Muscle of leg (tissue), 11 donors: Measurements from ENCODE around the gene ELL2. TPM values are rescaled to one million over a fixed set of nuclear protein-coding genes. Genes with fewer than 3 reads are reported as not detected.
"Not testable (repeated sequence)": the region's sequence is repeated elsewhere in the genome, so short reads cannot be mapped to it uniquely, and the experiment has no call there.

ENCODE experiments used
- DNase-seq: peaks from one replicate; pipeline ENCODE4 v3.0.0; 2013
- H3K27ac ChIP-seq: one replicate; pipeline ENCODE4 v1.5.1; 2013; ENCODE audit warnings: mild to moderate bottlenecking, low read length, control low read depth
- H3K27me3 ChIP-seq: one replicate; pipeline ENCODE4 v1.6.1; 2013; ENCODE audit warnings: low read length; ENCODE audit not compliant: control insufficient read depth, insufficient read depth
- H3K36me3 ChIP-seq: one replicate; pipeline ENCODE4 v1.6.1; 2013; ENCODE audit warnings: low read length; ENCODE audit not compliant: control insufficient read depth, insufficient read depth
- H3K4me1 ChIP-seq: one replicate; pipeline ENCODE4 v1.6.1; 2013; ENCODE audit warnings: low read length; ENCODE audit not compliant: control insufficient read depth, insufficient read depth
- H3K4me3 ChIP-seq: one replicate; pipeline ENCODE4 v1.5.1; 2013; ENCODE audit warnings: low read length, control low read depth
- H3K9me3 ChIP-seq: replicated peaks from 2 replicates; pipeline ENCODE4 v1.6.1; 2013; ENCODE audit warnings: low read depth, low read length; ENCODE audit not compliant: control insufficient read depth
- WGBS: methylation state at CpG from one replicate; pipeline ENCODE4 v1.1.5; 2013; ENCODE audit warnings: missing lambda C conversion rate; ENCODE audit not compliant: insufficient coverage; 5-methylcytosine and 5-hydroxymethylcytosine counted together
- polyA plus RNA-seq, 8 donors: library from polyadenylated mRNA; unstranded; fragments of 120-200 nt; gene quantifications; one replicate each; pipeline versions ENCODE4 v1.2.1 to v1.2.3, GENCODE V29; 2013; ENCODE audit warnings: inconsistent platforms in 1 of 8, low replicate concordance in 1 of 8; ENCODE audit not compliant: insufficient read length in 8 of 8, insufficient read depth in 1 of 8
- total RNA-seq: library from RNA; stranded (reverse); fragments of 120-200 nt; gene quantifications from one replicate; pipeline ENCODE4 v1.2.4, GENCODE V29; 2013

The ELL2 gene
- total and polyA plus RNA-seq, 9 donors: 2.1 to 4.9 (median 3.5) TPM

DNA sequence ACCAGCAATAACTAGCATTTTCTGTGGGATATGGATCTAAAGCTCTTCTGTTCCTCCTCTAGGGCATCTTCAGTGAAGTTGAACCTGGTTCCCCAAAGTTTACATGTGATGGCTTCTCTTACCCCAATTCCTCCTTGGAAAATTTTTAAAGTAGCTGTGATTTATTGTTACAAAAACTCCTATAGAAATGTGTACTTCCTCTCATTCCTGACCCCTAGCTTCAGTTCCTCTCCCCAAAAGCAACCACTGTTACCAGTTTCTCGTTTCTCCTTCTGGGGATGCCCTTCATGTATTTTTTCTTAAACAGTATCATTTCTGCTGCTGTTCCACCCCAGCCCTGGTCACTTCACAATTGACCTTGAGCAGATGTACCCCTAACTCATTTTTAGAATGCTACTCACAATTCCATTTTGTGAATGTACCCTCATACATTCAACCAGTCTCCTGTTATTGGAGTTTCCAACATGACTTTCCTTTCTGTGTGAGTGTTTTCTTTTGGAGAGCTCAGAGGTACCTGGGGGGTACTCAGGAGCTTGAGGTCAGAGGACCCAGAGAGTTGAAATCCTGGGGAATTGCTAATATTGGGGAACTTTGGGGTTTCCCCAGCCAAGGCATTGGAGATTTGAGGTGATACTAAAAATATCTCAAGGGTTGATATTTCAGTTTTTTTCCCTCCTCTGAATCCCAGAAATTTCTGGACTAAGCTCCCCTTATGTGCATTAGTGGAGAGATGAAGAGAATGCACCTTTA is 120.5 kb downstream of the ELL2 start:
- H3K4me3 ChIP-seq: no peak overlapping the region
- WGBS: 59% methylated on average over 1 of the region's 1 CpG
- no peaks in the 10 kb centered on the region for H3K27me3 ChIP-seq
- DNase-seq: no peak
- H3K9me3 ChIP-seq: no peaks in the 10 kb centered on the region
- no peak overlapping the region for H3K27ac ChIP-seq
- no peaks in the 10 kb centered on the region for H3K36me3 ChIP-seq
- no peaks in the 10 kb centered on the region for H3K4me1 ChIP-seq

DNA sequence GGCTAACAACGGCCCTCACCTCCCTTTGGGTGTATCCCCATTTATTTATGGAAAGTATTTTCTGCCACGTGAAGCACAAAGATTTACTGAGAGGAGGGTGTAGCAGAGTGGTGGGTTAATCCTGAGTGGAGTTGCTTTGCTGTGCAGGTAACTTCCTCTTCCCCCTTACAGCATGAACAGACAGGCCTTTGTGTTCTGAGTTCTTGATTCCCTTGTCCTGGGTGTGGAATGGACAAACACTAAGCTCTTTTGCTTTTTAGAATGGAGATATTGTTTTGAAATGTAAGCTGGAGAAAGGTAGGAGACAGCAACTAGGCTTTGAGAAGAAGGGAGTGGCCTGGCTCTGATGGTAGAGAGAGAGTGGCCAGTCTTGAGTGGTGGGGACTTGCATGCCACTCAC is 122.0 kb downstream of the ELL2 start:
- Histone ChIP-seq H3K4me1 (no peaks in the 10 kb centered on the region), H3K27me3 (no peaks in the 10 kb centered on the region), H3K4me3 (no peak overlapping the region), H3K9me3 (no peaks in the 10 kb centered on the region), H3K27ac (no peak overlapping the region), H3K36me3 (no peaks in the 10 kb centered on the region)
- no peak for DNase-seq
- WGBS: no CpG with 5 or more reads among the region's 2 CpGs

DNA sequence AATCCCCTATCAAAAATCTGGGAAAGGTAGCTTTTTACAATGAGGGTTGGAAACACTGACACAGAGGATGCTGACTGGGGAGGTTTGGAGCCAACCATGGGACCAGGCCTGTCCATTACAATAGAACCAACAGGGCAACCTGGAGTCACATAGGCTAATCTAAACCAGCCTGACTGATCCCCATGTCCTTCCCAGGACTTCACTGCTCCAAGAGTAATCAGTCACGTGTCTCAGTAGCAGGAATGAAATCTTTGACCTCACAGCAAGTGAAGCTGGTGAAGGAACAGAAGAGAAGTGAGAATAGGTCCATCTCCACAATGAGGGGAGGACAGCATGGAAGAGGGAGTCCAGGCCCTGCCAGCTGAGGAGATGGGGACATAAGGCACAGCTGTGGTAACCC is 123.1 kb downstream of the ELL2 start:
- Histone ChIP-seq H3K4me3 (no peak overlapping the region), H3K9me3 (no peaks in the 10 kb centered on the region), H3K27ac (no peak overlapping the region), H3K4me1 (no peaks in the 10 kb centered on the region), H3K27me3 (no peaks in the 10 kb centered on the region), H3K36me3 (no peaks in the 10 kb centered on the region)
- WGBS: 100% methylated on average over 1 of the region's 1 CpG
- no peak for DNase-seq

DNA sequence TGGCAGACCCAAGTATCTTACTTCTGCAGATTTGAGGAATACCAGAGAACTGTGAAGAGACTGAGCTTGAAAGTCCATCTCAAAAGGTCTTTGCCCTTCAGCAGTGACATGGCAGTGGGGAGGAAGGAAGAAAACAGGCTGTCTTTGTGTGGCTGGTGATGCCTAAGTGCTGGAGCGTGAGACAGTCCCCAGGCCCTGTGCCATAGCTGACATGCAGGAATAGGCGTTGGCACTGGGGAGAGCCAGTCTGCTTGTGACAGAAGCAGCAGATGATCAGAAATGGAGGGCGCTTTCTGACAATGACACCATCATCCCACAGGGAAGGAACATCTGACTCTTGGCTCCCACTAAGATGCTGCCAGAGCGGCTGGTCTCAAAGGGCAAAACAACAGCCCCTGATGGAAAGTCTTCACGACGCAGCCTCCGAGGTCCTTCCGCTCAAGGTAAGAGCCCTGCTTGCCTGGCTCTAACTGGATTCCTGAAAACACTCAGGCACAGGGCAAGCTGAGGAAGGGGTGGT is 123.6 kb downstream of the ELL2 start:
- no peak overlapping the region for H3K27ac ChIP-seq
- H3K27me3 ChIP-seq: no peaks in the 10 kb centered on the region
- 100% methylated on average over 6 of the region's 8 CpGs for WGBS
- no peak for DNase-seq
- no peak overlapping the region for H3K4me3 ChIP-seq
- no peaks in the 10 kb centered on the region for H3K36me3 ChIP-seq
- no peaks in the 10 kb centered on the region for H3K4me1 ChIP-seq
- no peaks in the 10 kb centered on the region for H3K9me3 ChIP-seq

DNA sequence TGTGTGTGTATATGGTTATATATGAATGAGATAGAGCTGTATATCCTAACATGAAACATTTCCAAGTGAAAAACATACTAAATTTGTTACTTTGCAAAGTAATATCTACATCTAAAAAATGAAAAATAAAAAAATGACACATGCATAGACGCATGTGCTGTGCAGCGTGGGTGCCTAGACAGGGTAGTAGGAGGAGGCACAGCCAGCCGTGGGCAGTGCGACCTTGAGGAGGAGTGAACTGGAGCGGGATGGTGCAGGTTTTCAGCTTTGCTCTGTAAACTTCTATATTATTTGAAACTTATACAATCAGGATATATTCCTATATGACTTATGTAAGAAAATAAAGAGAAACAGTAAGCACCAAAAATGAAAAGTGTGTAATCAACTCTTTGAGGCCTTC is 124.2 kb downstream of the ELL2 start:
- Histone ChIP-seq H3K4me3 (no peak overlapping the region), H3K4me1 (no peaks in the 10 kb centered on the region), H3K9me3 (no peaks in the 10 kb centered on the region), H3K27ac (no peak overlapping the region), H3K36me3 (no peaks in the 10 kb centered on the region), H3K27me3 (no peaks in the 10 kb centered on the region)
- WGBS: no CpG with 5 or more reads among the region's 5 CpGs
- DNase-seq: no peak

DNA sequence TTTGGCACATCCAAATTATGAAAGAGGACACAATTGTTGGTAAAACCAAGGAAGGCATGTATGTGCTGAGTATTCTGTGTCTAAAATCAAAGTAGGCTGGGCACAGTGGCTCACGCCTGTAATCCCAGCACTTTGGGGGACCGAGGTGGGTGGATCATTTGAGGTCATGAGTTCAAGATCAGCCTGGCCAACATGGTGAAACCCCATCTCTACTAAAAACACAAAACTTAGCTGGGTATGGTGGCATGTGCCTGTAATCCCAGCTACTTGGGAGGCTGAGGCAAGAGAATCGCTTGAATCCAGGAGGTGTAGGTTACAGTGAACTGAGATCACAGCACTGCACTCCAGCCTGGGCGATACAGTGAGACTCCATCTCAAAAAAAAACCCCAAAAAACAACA is 124.7 kb downstream of the ELL2 start:
- H3K27ac ChIP-seq, H3K4me3 ChIP-seq, H3K36me3 ChIP-seq, H3K27me3 ChIP-seq, H3K9me3 ChIP-seq, H3K4me1 ChIP-seq, DNase-seq: not testable (repeated sequence)
- WGBS: no CpG with 5 or more reads among the region's 4 CpGs

DNA sequence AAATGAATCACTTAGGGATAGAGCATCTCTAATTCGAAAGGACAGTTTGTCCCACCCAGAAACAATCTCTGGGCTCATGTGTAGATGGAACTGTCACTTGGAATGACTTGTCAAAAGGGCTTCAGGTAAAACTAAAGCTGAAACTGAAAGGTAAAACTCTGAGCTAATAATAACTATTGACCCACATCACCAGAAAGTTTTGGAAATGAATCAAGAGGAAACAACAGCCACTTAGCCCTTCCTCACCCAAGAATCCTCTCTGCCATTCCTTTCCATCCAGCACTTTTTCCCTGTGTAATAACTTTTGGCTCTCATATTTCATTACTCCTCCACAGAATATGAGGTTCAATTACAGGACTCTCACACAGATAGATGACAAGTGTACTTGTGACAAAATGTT is 125.1 kb downstream of the ELL2 start:
- Histone ChIP-seq H3K4me3 (no peak overlapping the region), H3K36me3 (no peaks in the 10 kb centered on the region), H3K27me3 (no peaks in the 10 kb centered on the region), H3K9me3 (no peaks in the 10 kb centered on the region), H3K4me1 (no peaks in the 10 kb centered on the region), H3K27ac (no peak overlapping the region)
- no peak for DNase-seq
- WGBS: no CpG with 5 or more reads among the region's 1 CpG

DNA sequence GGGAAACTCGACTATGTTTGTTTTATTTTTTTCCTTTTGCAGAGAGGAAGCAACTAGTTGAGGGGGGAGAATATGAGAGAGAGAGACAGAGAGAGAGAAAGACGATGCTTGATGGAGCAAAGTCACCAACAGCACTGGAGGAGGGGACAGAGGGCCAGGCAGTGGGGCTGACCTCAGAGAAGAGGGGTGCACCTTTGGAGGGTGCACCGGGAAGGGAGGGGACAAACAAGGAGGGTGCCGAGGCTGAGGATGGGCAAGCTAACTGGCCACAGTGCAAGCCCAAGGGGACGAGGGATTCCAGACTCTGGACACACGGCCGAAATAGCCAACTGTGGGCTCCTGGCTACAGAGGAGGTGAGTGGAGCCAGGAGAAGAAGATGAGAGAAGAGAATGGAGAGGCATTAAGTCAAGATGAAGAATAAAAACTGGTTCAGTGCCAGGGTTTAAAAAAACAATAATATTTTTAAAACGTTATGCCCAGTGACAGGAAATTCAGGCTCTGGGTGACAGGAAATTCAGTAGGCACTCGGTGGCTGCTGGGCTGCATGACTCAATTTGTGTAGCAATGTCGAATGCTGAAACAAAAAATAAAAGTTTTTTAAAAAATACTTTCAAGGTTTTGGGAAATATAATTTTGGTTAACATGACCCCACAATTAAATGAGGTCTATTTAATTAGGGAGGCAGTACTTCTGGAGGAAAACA is 125.8 kb downstream of the ELL2 start:
- H3K27me3 ChIP-seq: no peaks in the 10 kb centered on the region
- no peak overlapping the region for H3K4me3 ChIP-seq
- H3K27ac ChIP-seq: peak overlapping the region; percentile 3
- H3K36me3 ChIP-seq: no peaks in the 10 kb centered on the region
- WGBS: 66% methylated on average over 8 of the region's 10 CpGs
- no peaks in the 10 kb centered on the region for H3K4me1 ChIP-seq
- DNase-seq: no peak
- no peaks in the 10 kb centered on the region for H3K9me3 ChIP-seq

Other genes with a start within 250 kb of the ELL2 start
- 153 TPM for gene RHOBTB3, start 230.5 kb downstream of the ELL2 start, total RNA-seq
- gene RHOBTB3, start 230.5 kb downstream of the ELL2 start, polyA plus RNA-seq: 100 to 1,000 TPM in 3 of 8 donors, 10 to 100 TPM in 5; 63.6 to 110 (median 90.8) TPM
- gene GLRX, start 139.1 kb downstream of the ELL2 start, total RNA-seq: 5.9 TPM
- 10 to 100 TPM; 13.8 to 21.1 (median 15.6) TPM for gene GLRX, start 139.1 kb downstream of the ELL2 start, polyA plus RNA-seq